H9 (cell line): Measurements from ENCODE around the gene GSS. TPM values are rescaled to one million over a fixed set of nuclear protein-coding genes. Genes with fewer than 3 reads are reported as not detected.

Source experiments
- DNase-seq: peaks from one replicate; pipeline ENCODE4 v3.0.0-alpha.2; 2017
- H2AFZ ChIP-seq: one replicate; pipeline ENCODE4 v1.6.1; 2013; ENCODE audit warnings: mild to moderate bottlenecking, low read length, control low read depth, moderate library complexity
- H2AK5ac ChIP-seq: 2 replicates; pipeline ENCODE4 v1.6.1; 2013; ENCODE audit warnings: low read length, control low read depth, mixed read lengths; ENCODE audit not compliant: insufficient read length
- H2BK120ac ChIP-seq: one replicate; pipeline ENCODE4 v1.6.1; 2013; ENCODE audit warnings: low read depth, mild to moderate bottlenecking, low read length, control low read depth, inconsistent platforms; ENCODE audit not compliant: poor library complexity, severe bottlenecking
- H2BK12ac ChIP-seq: 2 replicates; pipeline ENCODE4 v1.6.1; 2013; ENCODE audit warnings: low read length, control low read depth, mixed read lengths, low read depth; ENCODE audit not compliant: insufficient read length
- H2BK15ac ChIP-seq: 2 replicates; pipeline ENCODE4 v1.6.1; 2013; ENCODE audit warnings: low read depth, low read length, control low read depth
- H2BK20ac ChIP-seq: one replicate; pipeline ENCODE4 v1.6.1; 2013; ENCODE audit warnings: low read depth, mild to moderate bottlenecking, low read length, control low read depth, inconsistent platforms; ENCODE audit not compliant: poor library complexity, severe bottlenecking
- H2BK5ac ChIP-seq: 2 replicates; pipeline ENCODE4 v1.6.1; 2013; ENCODE audit warnings: low read length, control low read depth, mixed read lengths; ENCODE audit not compliant: insufficient read length
- H3K14ac ChIP-seq: 2 replicates; pipeline ENCODE4 v1.6.1; 2013; ENCODE audit warnings: low read length, control low read depth; ENCODE audit not compliant: insufficient read depth
- H3K18ac ChIP-seq: 2 replicates; pipeline ENCODE4 v1.6.1; 2013; ENCODE audit warnings: low read depth, mild to moderate bottlenecking, mixed read lengths, low read length, control low read depth; ENCODE audit not compliant: insufficient read length
- H3K23ac ChIP-seq: 2 replicates; pipeline ENCODE4 v1.6.1; 2013; ENCODE audit warnings: low read length, control low read depth, mixed read lengths, low read depth; ENCODE audit not compliant: insufficient read length
- H3K23me2 ChIP-seq: 2 replicates; pipeline ENCODE4 v1.6.1; 2013; ENCODE audit warnings: low read depth, mild to moderate bottlenecking, mixed read lengths, low read length, control low read depth; ENCODE audit not compliant: insufficient read length, poor library complexity, severe bottlenecking
- H3K27ac ChIP-seq: 2 replicates; pipeline ENCODE4 v1.5.1; 2013; ENCODE audit warnings: low read length, control low read depth, mixed read lengths, low read depth; ENCODE audit not compliant: insufficient read length
- H3K27me3 ChIP-seq: 2 replicates; pipeline ENCODE4 v1.6.1; 2013; ENCODE audit warnings: low read length, control low read depth, inconsistent platforms; ENCODE audit not compliant: insufficient read depth
- H3K4ac ChIP-seq: 2 replicates; pipeline ENCODE4 v1.6.1; 2013; ENCODE audit warnings: low read depth, mild to moderate bottlenecking, control low read depth, inconsistent platforms, low read length, moderate library complexity
- H3K4me1 ChIP-seq: 2 replicates; pipeline ENCODE4 v1.6.1; 2013; ENCODE audit warnings: low read length, control low read depth, inconsistent platforms; ENCODE audit not compliant: insufficient read depth
- H3K4me2 ChIP-seq: 2 replicates; pipeline ENCODE4 v1.6.1; 2013; ENCODE audit warnings: low read length, control low read depth, mixed read lengths; ENCODE audit not compliant: insufficient read length, insufficient read depth
- H3K56ac ChIP-seq: 2 replicates; pipeline ENCODE4 v1.6.1; 2013; ENCODE audit warnings: low read depth, mild to moderate bottlenecking, mixed read lengths, low read length, control low read depth; ENCODE audit not compliant: insufficient read length
- H3K79me1 ChIP-seq: 2 replicates; pipeline ENCODE4 v1.6.1; 2013; ENCODE audit warnings: low read depth, mild to moderate bottlenecking, moderate library complexity, low read length, control low read depth, inconsistent platforms; ENCODE audit not compliant: insufficient read depth, poor library complexity, severe bottlenecking
- H3K79me2 ChIP-seq: 2 replicates; pipeline ENCODE4 v1.6.1; 2013; ENCODE audit warnings: low read length, control low read depth, inconsistent platforms; ENCODE audit not compliant: insufficient read depth
- H3K9ac ChIP-seq: 2 replicates; pipeline ENCODE4 v1.6.1; 2013; ENCODE audit warnings: low read length, control low read depth, mixed read lengths; ENCODE audit not compliant: insufficient read length; ENCODE audit errors: extremely low read depth
- H3K9me3 ChIP-seq: one replicate; pipeline ENCODE4 v1.6.1; 2013; ENCODE audit warnings: low read depth, low read length, inconsistent platforms; ENCODE audit not compliant: control insufficient read depth
- H3T11ph ChIP-seq: one replicate; pipeline ENCODE4 v1.6.1; 2013; ENCODE audit warnings: mild to moderate bottlenecking, low read length, control low read depth, inconsistent platforms
- H4K20me1 ChIP-seq: one replicate; pipeline ENCODE4 v1.6.1; 2013; ENCODE audit not compliant: control insufficient read depth, insufficient read length, insufficient read depth
- H4K5ac ChIP-seq: 2 replicates; pipeline ENCODE4 v1.6.1; 2013; ENCODE audit warnings: low read depth, mild to moderate bottlenecking, mixed read lengths, low read length, control low read depth; ENCODE audit not compliant: insufficient read length
- H4K8ac ChIP-seq: replicated peaks from 2 replicates; pipeline ENCODE4 v1.6.1; 2013; ENCODE audit warnings: low read length, control low read depth, mixed read lengths, low read depth; ENCODE audit not compliant: insufficient read length
- H4K91ac ChIP-seq: 2 replicates; pipeline ENCODE4 v1.6.1; 2013; ENCODE audit warnings: low read depth, mild to moderate bottlenecking, moderate library complexity, mixed read lengths, low read length, control low read depth; ENCODE audit not compliant: insufficient read length
- H3K27ac Mint-ChIP-seq, 3 experiments: 2 replicates in 2 of 3; 3 replicates in 1 of 3; pipeline ENCODE4 v1.8.0; 2020 to 2021; ENCODE audit warnings: mixed read lengths in 3 of 3, mild to moderate bottlenecking in 1 of 3, moderate library complexity in 1 of 3
- H3K27me3 Mint-ChIP-seq: 2 replicates; pipeline ENCODE4 v1.8.0; 2021; ENCODE audit warnings: low read depth, mild to moderate bottlenecking, moderate library complexity, mixed read lengths
- H3K36me3 Mint-ChIP-seq, 3 experiments: 2 replicates in 2 of 3; 3 replicates in 1 of 3; pipeline ENCODE4 v1.8.0; 2020 to 2021; ENCODE audit warnings: low read depth in 3 of 3, mixed read lengths in 3 of 3; ENCODE audit not compliant: insufficient read depth in 1 of 3
- H3K4me1 Mint-ChIP-seq, 2 experiments: 2 replicates each; pipeline ENCODE4 v1.8.0; 2020; ENCODE audit warnings: mixed read lengths in 2 of 2
- H3K4me3 Mint-ChIP-seq, 2 experiments: 2 replicates in 1 of 2; 3 replicates in 1 of 2; pipeline ENCODE4 v1.8.0; 2020 to 2021; ENCODE audit warnings: mild to moderate bottlenecking in 2 of 2, mixed read lengths in 2 of 2, moderate library complexity in 1 of 2
- H3K9me3 Mint-ChIP-seq, 2 experiments: 2 replicates in 1 of 2; 3 replicates in 1 of 2; pipeline ENCODE4 v1.8.0; 2020; ENCODE audit warnings: mild to moderate bottlenecking in 2 of 2, mixed read lengths in 2 of 2, moderate library complexity in 1 of 2
- WGBS: extraction: QIAGEN DNeasy Blood & Tissue Kit; methylation state at CpG from one replicate; pipeline ENCODE4 v1.1.7; 2013; ENCODE audit warnings: missing lambda C conversion rate, low lambda C conversion rate, mixed read lengths; ENCODE audit not compliant: insufficient read length; ENCODE audit errors: extremely low coverage; 5-methylcytosine and 5-hydroxymethylcytosine counted together
- total RNA-seq: library from RNA; stranded (reverse); gene quantifications from 2 replicates; pipeline ENCODE4 v1.2.1, GENCODE V29; 2021
- TF ChIP-seq, protein P1 (sequence below): fragments of 200-600 bp; sonication (generic); conservative IDR thresholded peaks from 3 replicates; pipeline ENCODE4 v1.8.0; 2021; ENCODE audit warnings: antibody characterized with exemption, mild to moderate bottlenecking

The GSS gene
- total RNA-seq, 1 experiment from 2014 or later = 48.5 TPM

DNA sequence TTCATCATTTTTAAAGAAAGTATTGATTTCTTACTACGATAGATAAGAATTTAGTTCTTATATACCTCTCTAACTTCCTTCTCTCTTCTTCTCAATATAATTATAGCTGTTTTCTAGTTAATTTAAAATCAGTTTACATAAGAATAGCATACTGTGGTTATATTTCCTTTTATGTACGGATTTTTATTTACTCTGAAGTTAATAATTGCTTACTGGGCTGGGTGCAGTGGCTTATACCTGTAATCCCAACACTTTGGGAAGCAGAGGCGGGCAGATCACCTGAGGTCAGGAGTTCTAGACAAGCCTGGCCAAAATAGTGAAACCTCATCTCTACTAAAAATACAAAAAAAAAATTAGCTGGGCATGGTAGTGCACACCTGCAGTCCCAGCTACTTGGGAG, 69.5 kb downstream of the GSS start:
- H2AK5ac ChIP-seq = no peak overlapping the region
- H3K36me3 Mint-ChIP-seq = peaks cover 0 to 3% (median 3%) of the 10 kb centered on the region in 3 experiments; a peak in 3 of 7 replicates
- H3K27me3 ChIP-seq = no peaks in the 10 kb centered on the region
- no peak overlapping the region for H3K4ac ChIP-seq
- H3K9me3 Mint-ChIP-seq = no peaks in the 10 kb centered on the region
- H3K27ac Mint-ChIP-seq = no peak overlapping the region
- H2BK12ac ChIP-seq = no peak overlapping the region
- no peak overlapping the region for H2BK5ac ChIP-seq
- no peak overlapping the region for H3K9ac ChIP-seq
- no peaks in the 10 kb centered on the region for H3K4me1 ChIP-seq
- H3K79me2 ChIP-seq = no peaks in the 10 kb centered on the region; the same call in 1 of the 2 replicates
- no peak overlapping the region for H2BK15ac ChIP-seq
- no peak overlapping the region for H3K56ac ChIP-seq
- DNase-seq = no peak
- H3K27ac ChIP-seq = no peak overlapping the region
- no peaks in the 10 kb centered on the region for H3K9me3 ChIP-seq
- H3K4me1 Mint-ChIP-seq = peaks cover 0 to 3% of the 10 kb centered on the region in 2 experiments; a peak in 1 of 4 replicates
- WGBS = no CpG with 5 or more reads among the region's 3 CpGs
- H3K79me1 ChIP-seq = no peaks in the 10 kb centered on the region
- H3K23ac ChIP-seq = no peak overlapping the region
- H2BK120ac ChIP-seq = no peak overlapping the region
- H2BK20ac ChIP-seq = no peak overlapping the region
- no peaks in the 10 kb centered on the region for H3K23me2 ChIP-seq
- no peak overlapping the region for H3T11ph ChIP-seq
- H3K27me3 Mint-ChIP-seq = no peaks in the 10 kb centered on the region
- H4K20me1 ChIP-seq = no peaks in the 10 kb centered on the region
- no peak overlapping the region for H2AFZ ChIP-seq
- no peak overlapping the region for H3K4me2 ChIP-seq
- no peak overlapping the region for H4K5ac ChIP-seq
- H3K4me3 Mint-ChIP-seq = no peak overlapping the region
- no peak overlapping the region for H3K14ac ChIP-seq
- H3K18ac ChIP-seq = no peak overlapping the region
- H4K91ac ChIP-seq = no peak overlapping the region
- no peak overlapping the region for H4K8ac ChIP-seq
- TF ChIP-seq, protein P1, sequence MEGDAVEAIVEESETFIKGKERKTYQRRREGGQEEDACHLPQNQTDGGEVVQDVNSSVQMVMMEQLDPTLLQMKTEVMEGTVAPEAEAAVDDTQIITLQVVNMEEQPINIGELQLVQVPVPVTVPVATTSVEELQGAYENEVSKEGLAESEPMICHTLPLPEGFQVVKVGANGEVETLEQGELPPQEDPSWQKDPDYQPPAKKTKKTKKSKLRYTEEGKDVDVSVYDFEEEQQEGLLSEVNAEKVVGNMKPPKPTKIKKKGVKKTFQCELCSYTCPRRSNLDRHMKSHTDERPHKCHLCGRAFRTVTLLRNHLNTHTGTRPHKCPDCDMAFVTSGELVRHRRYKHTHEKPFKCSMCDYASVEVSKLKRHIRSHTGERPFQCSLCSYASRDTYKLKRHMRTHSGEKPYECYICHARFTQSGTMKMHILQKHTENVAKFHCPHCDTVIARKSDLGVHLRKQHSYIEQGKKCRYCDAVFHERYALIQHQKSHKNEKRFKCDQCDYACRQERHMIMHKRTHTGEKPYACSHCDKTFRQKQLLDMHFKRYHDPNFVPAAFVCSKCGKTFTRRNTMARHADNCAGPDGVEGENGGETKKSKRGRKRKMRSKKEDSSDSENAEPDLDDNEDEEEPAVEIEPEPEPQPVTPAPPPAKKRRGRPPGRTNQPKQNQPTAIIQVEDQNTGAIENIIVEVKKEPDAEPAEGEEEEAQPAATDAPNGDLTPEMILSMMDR = no peak
